ENCODE data around the gene CMTM4. TPM values are rescaled to one million over a fixed set of nuclear protein-coding genes. Genes with fewer than 3 reads are reported as not detected.
A peak's percentile ranks its signal among the peaks of the same experiment; 100 is the strongest.
"Not testable (repeated sequence)": the region's sequence is repeated elsewhere in the genome, so short reads cannot be mapped to it uniquely, and the experiment has no call there.

CMTM4 gene
- total RNA-seq, 1 experiment from 2014 or later = 77.8 TPM

DNA sequence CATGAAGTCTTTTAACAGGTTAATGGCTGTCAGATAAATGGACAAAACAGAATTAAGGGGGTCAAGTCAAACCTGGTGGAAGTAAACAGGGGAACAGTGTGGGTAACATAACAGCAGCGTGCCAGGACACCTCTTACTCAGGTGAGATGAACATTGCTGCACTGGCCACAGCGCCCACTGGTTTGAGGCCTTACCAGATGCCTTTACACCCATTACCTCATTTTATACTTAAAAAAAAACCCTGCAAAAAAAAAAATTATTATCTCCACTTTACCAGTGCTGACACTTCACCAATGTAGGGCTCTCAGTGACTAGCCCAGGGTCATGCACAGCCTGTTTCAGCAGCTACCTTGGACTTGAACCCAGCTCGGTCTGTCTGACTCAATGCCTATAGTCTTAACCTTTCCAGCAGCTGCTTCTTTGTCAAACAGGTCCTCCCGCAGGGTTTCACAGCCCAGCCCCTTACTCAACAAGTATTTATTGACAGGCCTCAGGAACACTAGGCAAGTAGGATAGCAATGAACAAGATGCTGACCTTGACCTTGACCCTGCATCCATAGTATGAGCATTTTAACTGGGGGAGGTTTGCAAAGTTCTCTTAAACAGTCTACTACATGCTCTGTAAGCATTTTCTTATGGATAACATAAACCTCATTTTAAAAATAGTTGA is 61.9 kb downstream of the CMTM4 start:
- ATAC-seq = no peak

DNA sequence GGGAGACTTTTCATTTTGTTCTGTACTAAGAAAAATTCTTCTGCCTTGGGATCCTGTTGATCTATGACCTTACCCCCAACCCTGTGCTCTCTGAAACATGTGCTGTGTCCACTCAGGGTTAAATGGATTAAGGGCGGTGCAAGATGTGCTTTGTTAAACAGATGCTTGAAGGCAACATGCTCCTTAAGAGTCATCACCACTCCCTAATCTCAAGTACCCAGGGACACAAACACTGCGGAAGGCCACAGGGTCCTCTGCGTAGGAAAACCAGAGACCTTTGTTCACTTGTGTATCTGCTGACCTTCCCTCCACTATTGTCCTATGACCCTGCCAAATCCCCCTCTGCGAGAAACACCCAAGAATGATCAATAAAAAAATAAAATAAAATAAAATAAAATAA is 65.0 kb downstream of the CMTM4 start:
- RAD21 ChIA-PET (ENCODE audit: low non-redundant PET in 1 of 2, low total read pairs in 2 of 2, uncharacterized antibody in 2 of 2, unreplicated experiment in 2 of 2); H3K9ac ChIP-seq (ENCODE audit: low read length); H2AFZ ChIP-seq (ENCODE audit: low read depth, low read length, poor library complexity, severe bottlenecking); H3K9me2 ChIP-seq (ENCODE audit: insufficient read depth); POLR2A ChIA-PET; BruUV-seq (replicated peaks); H3K27me3 ChIP-seq (ENCODE audit: insufficient read depth, low read length); H4K20me1 ChIP-seq (ENCODE audit: insufficient read depth); H3K4me1 ChIP-seq (ENCODE audit: control insufficient read depth in 1 of 2, insufficient read depth in 2 of 2, low read length in 2 of 2); H3K4me2 ChIP-seq (ENCODE audit: low read length); H3K79me2 ChIP-seq (ENCODE audit: insufficient read depth, low read length); CTCF ChIA-PET; H3K27ac ChIP-seq (ENCODE audit: low read depth, low read length); H3K9me3 ChIP-seq (ENCODE audit: control insufficient read depth in 1 of 2, insufficient read depth in 1 of 2, low read depth in 1 of 2, low read length in 2 of 2); H3K36me3 ChIP-seq (ENCODE audit: control insufficient read depth in 1 of 2, insufficient read depth in 2 of 2, low read length in 2 of 2); H3K4me3 ChIP-seq (replicated peaks in 1 of 2; ENCODE audit: low read depth in 1 of 2, low read length in 2 of 2); intact Hi-C loops (cut with micrococcal nuclease); DNase-seq (ENCODE audit: low read depth, low spot score); ATAC-seq: not testable (repeated sequence)

More for the DNA sequence above, 61.9 kb downstream of the CMTM4 start:
- TSS peak; percentile 27 for BruUV-seq (replicated peaks)
- H3K4me1 ChIP-seq (ENCODE audit: control insufficient read depth in 1 of 2, insufficient read depth in 2 of 2, low read length in 2 of 2) = peaks cover 2 to 3% of the 10 kb centered on the region in 2 experiments; a peak in 2 of 4 replicates
- ChIA-PET CTCF (interaction anchor here (1.5 kb wide), 1 partner anchor 16 kb away, joined by 6 read pairs; no protein-coding TSS in a partner anchor), POLR2A (no interaction called here), RAD21 (ENCODE audit: low non-redundant PET in 1 of 2, low total read pairs in 2 of 2, uncharacterized antibody in 2 of 2, unreplicated experiment in 2 of 2) (no interaction called here)
- H2AFZ ChIP-seq (ENCODE audit: low read depth, low read length, poor library complexity, severe bottlenecking) = no peak overlapping the region
- no peak for DNase-seq (ENCODE audit: low read depth, low spot score)
- H3K9ac ChIP-seq (ENCODE audit: low read length) = no peak overlapping the region
- no peak overlapping the region for H3K4me3 ChIP-seq (replicated peaks in 1 of 2; ENCODE audit: low read depth in 1 of 2, low read length in 2 of 2)
- intact Hi-C loops (cut with micrococcal nuclease) = no loop called here
- no peaks in the 10 kb centered on the region for H3K27me3 ChIP-seq (ENCODE audit: insufficient read depth, low read length)
- H3K4me2 ChIP-seq (ENCODE audit: low read length) = no peak overlapping the region
- no peak overlapping the region for H3K27ac ChIP-seq (ENCODE audit: low read depth, low read length)
- H3K79me2 ChIP-seq (ENCODE audit: insufficient read depth, low read length) = no peaks in the 10 kb centered on the region
- H3K36me3 ChIP-seq (ENCODE audit: control insufficient read depth in 1 of 2, insufficient read depth in 2 of 2, low read length in 2 of 2) = no peaks in the 10 kb centered on the region
- H3K9me2 ChIP-seq (ENCODE audit: insufficient read depth) = no peaks in the 10 kb centered on the region
- no peaks in the 10 kb centered on the region for H3K9me3 ChIP-seq (ENCODE audit: control insufficient read depth in 1 of 2, insufficient read depth in 1 of 2, low read depth in 1 of 2, low read length in 2 of 2)
- no peak for TF ChIP-seq YY1 (IDR thresholded peaks at IDR 0.05; ENCODE audit: extremely low read depth, insufficient replicate concordance, low read depth, low read length)
- TF ChIP-seq, protein P1, sequence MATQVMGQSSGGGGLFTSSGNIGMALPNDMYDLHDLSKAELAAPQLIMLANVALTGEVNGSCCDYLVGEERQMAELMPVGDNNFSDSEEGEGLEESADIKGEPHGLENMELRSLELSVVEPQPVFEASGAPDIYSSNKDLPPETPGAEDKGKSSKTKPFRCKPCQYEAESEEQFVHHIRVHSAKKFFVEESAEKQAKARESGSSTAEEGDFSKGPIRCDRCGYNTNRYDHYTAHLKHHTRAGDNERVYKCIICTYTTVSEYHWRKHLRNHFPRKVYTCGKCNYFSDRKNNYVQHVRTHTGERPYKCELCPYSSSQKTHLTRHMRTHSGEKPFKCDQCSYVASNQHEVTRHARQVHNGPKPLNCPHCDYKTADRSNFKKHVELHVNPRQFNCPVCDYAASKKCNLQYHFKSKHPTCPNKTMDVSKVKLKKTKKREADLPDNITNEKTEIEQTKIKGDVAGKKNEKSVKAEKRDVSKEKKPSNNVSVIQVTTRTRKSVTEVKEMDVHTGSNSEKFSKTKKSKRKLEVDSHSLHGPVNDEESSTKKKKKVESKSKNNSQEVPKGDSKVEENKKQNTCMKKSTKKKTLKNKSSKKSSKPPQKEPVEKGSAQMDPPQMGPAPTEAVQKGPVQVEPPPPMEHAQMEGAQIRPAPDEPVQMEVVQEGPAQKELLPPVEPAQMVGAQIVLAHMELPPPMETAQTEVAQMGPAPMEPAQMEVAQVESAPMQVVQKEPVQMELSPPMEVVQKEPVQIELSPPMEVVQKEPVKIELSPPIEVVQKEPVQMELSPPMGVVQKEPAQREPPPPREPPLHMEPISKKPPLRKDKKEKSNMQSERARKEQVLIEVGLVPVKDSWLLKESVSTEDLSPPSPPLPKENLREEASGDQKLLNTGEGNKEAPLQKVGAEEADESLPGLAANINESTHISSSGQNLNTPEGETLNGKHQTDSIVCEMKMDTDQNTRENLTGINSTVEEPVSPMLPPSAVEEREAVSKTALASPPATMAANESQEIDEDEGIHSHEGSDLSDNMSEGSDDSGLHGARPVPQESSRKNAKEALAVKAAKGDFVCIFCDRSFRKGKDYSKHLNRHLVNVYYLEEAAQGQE (IDR thresholded peaks at IDR 0.05; ENCODE audit: low read depth) = no peak
- TF ChIP-seq, protein P2, sequence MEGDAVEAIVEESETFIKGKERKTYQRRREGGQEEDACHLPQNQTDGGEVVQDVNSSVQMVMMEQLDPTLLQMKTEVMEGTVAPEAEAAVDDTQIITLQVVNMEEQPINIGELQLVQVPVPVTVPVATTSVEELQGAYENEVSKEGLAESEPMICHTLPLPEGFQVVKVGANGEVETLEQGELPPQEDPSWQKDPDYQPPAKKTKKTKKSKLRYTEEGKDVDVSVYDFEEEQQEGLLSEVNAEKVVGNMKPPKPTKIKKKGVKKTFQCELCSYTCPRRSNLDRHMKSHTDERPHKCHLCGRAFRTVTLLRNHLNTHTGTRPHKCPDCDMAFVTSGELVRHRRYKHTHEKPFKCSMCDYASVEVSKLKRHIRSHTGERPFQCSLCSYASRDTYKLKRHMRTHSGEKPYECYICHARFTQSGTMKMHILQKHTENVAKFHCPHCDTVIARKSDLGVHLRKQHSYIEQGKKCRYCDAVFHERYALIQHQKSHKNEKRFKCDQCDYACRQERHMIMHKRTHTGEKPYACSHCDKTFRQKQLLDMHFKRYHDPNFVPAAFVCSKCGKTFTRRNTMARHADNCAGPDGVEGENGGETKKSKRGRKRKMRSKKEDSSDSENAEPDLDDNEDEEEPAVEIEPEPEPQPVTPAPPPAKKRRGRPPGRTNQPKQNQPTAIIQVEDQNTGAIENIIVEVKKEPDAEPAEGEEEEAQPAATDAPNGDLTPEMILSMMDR (IDR thresholded peaks at IDR 0.05 in 2 of 3, conservative IDR thresholded peaks at IDR 0.05 in 1 of 3; ENCODE audit: borderline replicate concordance in 1 of 3, insufficient read depth in 1 of 3, low read depth in 2 of 3, low read length in 2 of 3) = no peak
- no peak for TF ChIP-seq TCF7L2 (IDR thresholded peaks at IDR 0.05; ENCODE audit: borderline replicate concordance, extremely low read depth, insufficient read depth, insufficient read length)
- no peak for TF ChIP-seq POLR2A (IDR thresholded peaks at IDR 0.05; ENCODE audit: borderline replicate concordance, extremely low read depth, insufficient read depth, insufficient read length)
- no peak for TF ChIP-seq CEBPB (IDR thresholded peaks at IDR 0.05; ENCODE audit: low read depth)
- TF ChIP-seq CBX3 (IDR thresholded peaks at IDR 0.05; ENCODE audit: low read depth) = no peak
- TF ChIP-seq, protein P3, sequence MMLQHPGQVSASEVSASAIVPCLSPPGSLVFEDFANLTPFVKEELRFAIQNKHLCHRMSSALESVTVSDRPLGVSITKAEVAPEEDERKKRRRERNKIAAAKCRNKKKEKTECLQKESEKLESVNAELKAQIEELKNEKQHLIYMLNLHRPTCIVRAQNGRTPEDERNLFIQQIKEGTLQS (IDR thresholded peaks at IDR 0.05) = no peak
- TF ChIP-seq EZH2phosphoT487 (IDR thresholded peaks at IDR 0.05; ENCODE audit: borderline replicate concordance) = no peak
- no peak for TF ChIP-seq JUND (IDR thresholded peaks at IDR 0.05)
- no peak for TF ChIP-seq SRF (IDR thresholded peaks at IDR 0.05; ENCODE audit: low read depth)
- TF ChIP-seq ELF1 (IDR thresholded peaks at IDR 0.05; ENCODE audit: borderline replicate concordance, low read depth) = no peak
- TF ChIP-seq EZH2 (IDR thresholded peaks at IDR 0.05) = no peak
- TF ChIP-seq EGR1 (IDR thresholded peaks at IDR 0.05; ENCODE audit: low read depth) = no peak
- TF ChIP-seq FOSL1 (IDR thresholded peaks at IDR 0.05; ENCODE audit: low read depth) = no peak
- no peak for TF ChIP-seq ZFX (IDR thresholded peaks at IDR 0.05)
- TF ChIP-seq, protein P4, sequence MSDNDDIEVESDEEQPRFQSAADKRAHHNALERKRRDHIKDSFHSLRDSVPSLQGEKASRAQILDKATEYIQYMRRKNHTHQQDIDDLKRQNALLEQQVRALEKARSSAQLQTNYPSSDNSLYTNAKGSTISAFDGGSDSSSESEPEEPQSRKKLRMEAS (IDR thresholded peaks at IDR 0.05) = no peak
- no peaks in the 10 kb centered on the region for H4K20me1 ChIP-seq (ENCODE audit: insufficient read depth)

Data from HCT116 (cell line).